Chondrocyte (in vitro differentiated cells): ENCODE measurements around the gene PIGP. TPM values are rescaled to one million over a fixed set of nuclear protein-coding genes. Genes with fewer than 3 reads are reported as not detected.

Source experiments
- DNase-seq: peaks from one replicate; pipeline ENCODE4 v3.0.0; 2021; ENCODE audit warnings: mixed read lengths, low spot score
- H3K27ac Mint-ChIP-seq: one replicate; pipeline ENCODE4 v1.8.0; 2021; ENCODE audit warnings: mild to moderate bottlenecking, moderate library complexity, mixed read lengths; ENCODE audit not compliant: unreplicated experiment
- H3K27me3 Mint-ChIP-seq: 2 replicates; pipeline ENCODE4 v1.8.0; 2021; ENCODE audit warnings: low read depth, mixed read lengths
- H3K36me3 Mint-ChIP-seq: 2 replicates; pipeline ENCODE4 v1.8.0; 2021; ENCODE audit warnings: low read depth, mixed read lengths
- H3K4me1 Mint-ChIP-seq: 2 replicates; pipeline ENCODE4 v1.8.0; 2021; ENCODE audit warnings: low read depth, mild to moderate bottlenecking, mixed read lengths
- H3K4me3 Mint-ChIP-seq: one replicate; pipeline ENCODE4 v1.8.0; 2021; ENCODE audit warnings: mild to moderate bottlenecking, moderate library complexity, mixed read lengths; ENCODE audit not compliant: unreplicated experiment
- H3K9me3 Mint-ChIP-seq: 2 replicates; pipeline ENCODE4 v1.8.0; 2021; ENCODE audit warnings: low read depth, mixed read lengths
- CTCF ChIP-seq: fragments of 200-600 bp; sonication (generic); IDR thresholded peaks from 2 replicates; pipeline ENCODE4 v1.5.0; 2021; ENCODE audit warnings: antibody characterized with exemption, mild to moderate bottlenecking, moderate library complexity
- total RNA-seq: library from RNA; stranded (reverse); gene quantifications from 3 replicates; pipeline ENCODE4 v1.2.1, GENCODE V29; 2021

The PIGP gene
- total RNA-seq, 1 donor from 2014 or later = 15.0 TPM

- Mint-ChIP-seq H3K9me3 (no peaks in the 10 kb centered on the region), H3K4me1 (no peaks in the 10 kb centered on the region), H3K4me3 (no peak overlapping the region), H3K27me3 (no peaks in the 10 kb centered on the region), H3K27ac (no peak overlapping the region), H3K36me3 (no peaks in the 10 kb centered on the region)
- no peak for TF ChIP-seq CTCF
- DNase-seq = no peak
Measured at GRCh38 chr21:37017951-37018679, 54.8 kb downstream of the PIGP start.

Other genes starting within 250 kb of the PIGP start
- 27.0 to 32.9 TPM (median 30.4 TPM) in 3 replicates for gene HLCS, start 106.4 kb downstream of the PIGP start, total RNA-seq
- gene RIPPLY3, start 66.4 kb downstream of the PIGP start, total RNA-seq = 0.21 to 0.37 TPM in 2 of 3 replicates, not detected in the other
- gene TTC3, start 183 bp upstream of the PIGP start, total RNA-seq = 258 to 343 TPM (median 268 TPM) in 3 replicates
- gene VPS26C, start 194.3 kb upstream of the PIGP start, total RNA-seq = 39.2 to 52.8 TPM (median 44.3 TPM) in 3 replicates